ENCODE results near the gene VIPR2. TPM values are rescaled to one million over a fixed set of nuclear protein-coding genes. Genes with fewer than 3 reads are reported as not detected.

VIPR2 gene
- total RNA-seq, 1 experiment from 2014 or later = not detected

GRCh38 chr7:159099711-159100231 lies 44.9 kb downstream of the VIPR2 start:
- ChIA-PET POLR2A (interaction anchor here (0.6 kb wide), 1 partner anchor 227 kb away, joined by 4 read pairs; no protein-coding TSS in a partner anchor), CTCF (no interaction called here)
- no peak for DNase-seq (ENCODE audit: unreplicated experiment)
- Mint-ChIP-seq H3K36me3 (ENCODE audit: insufficient read depth, unreplicated experiment) (no peaks in the 10 kb centered on the region), H3K4me3 (ENCODE audit: unreplicated experiment) (no peak overlapping the region), H3K4me1 (ENCODE audit: insufficient read depth, unreplicated experiment) (no peaks in the 10 kb centered on the region), H3K27ac (ENCODE audit: low read depth, unreplicated experiment) (no peak overlapping the region), H3K27me3 (ENCODE audit: insufficient read depth, unreplicated experiment) (peaks cover 13% of the 10 kb centered on the region), H3K9me3 (ENCODE audit: unreplicated experiment) (no peaks in the 10 kb centered on the region)
- intact Hi-C loops (cut with micrococcal nuclease) = no loop called here
- no TSS peak for BruUV-seq (replicated peaks)
- TF ChIP-seq, protein P1, sequence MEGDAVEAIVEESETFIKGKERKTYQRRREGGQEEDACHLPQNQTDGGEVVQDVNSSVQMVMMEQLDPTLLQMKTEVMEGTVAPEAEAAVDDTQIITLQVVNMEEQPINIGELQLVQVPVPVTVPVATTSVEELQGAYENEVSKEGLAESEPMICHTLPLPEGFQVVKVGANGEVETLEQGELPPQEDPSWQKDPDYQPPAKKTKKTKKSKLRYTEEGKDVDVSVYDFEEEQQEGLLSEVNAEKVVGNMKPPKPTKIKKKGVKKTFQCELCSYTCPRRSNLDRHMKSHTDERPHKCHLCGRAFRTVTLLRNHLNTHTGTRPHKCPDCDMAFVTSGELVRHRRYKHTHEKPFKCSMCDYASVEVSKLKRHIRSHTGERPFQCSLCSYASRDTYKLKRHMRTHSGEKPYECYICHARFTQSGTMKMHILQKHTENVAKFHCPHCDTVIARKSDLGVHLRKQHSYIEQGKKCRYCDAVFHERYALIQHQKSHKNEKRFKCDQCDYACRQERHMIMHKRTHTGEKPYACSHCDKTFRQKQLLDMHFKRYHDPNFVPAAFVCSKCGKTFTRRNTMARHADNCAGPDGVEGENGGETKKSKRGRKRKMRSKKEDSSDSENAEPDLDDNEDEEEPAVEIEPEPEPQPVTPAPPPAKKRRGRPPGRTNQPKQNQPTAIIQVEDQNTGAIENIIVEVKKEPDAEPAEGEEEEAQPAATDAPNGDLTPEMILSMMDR (IDR thresholded peaks at IDR 0.05; ENCODE audit: unreplicated experiment) = no peak

GRCh38 chr7:159098811-159099655 lies 45.6 kb downstream of the VIPR2 start:
- H3K4me3 Mint-ChIP-seq (ENCODE audit: unreplicated experiment) = no peak overlapping the region
- H3K27me3 Mint-ChIP-seq (ENCODE audit: insufficient read depth, unreplicated experiment) = peaks cover 13% of the 10 kb centered on the region
- DNase-seq (ENCODE audit: unreplicated experiment) = no peak
- ChIA-PET CTCF (no interaction called here), POLR2A (no interaction called here)
- TF ChIP-seq, protein P1 (IDR thresholded peaks at IDR 0.05; ENCODE audit: unreplicated experiment) = no peak
- H3K4me1 Mint-ChIP-seq (ENCODE audit: insufficient read depth, unreplicated experiment) = no peaks in the 10 kb centered on the region
- H3K36me3 Mint-ChIP-seq (ENCODE audit: insufficient read depth, unreplicated experiment) = no peaks in the 10 kb centered on the region
- intact Hi-C loops (cut with micrococcal nuclease) = no loop called here
- H3K9me3 Mint-ChIP-seq (ENCODE audit: unreplicated experiment) = no peaks in the 10 kb centered on the region
- no peak overlapping the region for H3K27ac Mint-ChIP-seq (ENCODE audit: low read depth, unreplicated experiment)
- no TSS peak for BruUV-seq (replicated peaks)

- Mint-ChIP-seq H3K4me1 (ENCODE audit: insufficient read depth, unreplicated experiment) (no peaks in the 10 kb centered on the region), H3K27ac (ENCODE audit: low read depth, unreplicated experiment) (no peak overlapping the region), H3K27me3 (ENCODE audit: insufficient read depth, unreplicated experiment) (peaks cover 13% of the 10 kb centered on the region), H3K9me3 (ENCODE audit: unreplicated experiment) (no peaks in the 10 kb centered on the region), H3K4me3 (ENCODE audit: unreplicated experiment) (no peak overlapping the region), H3K36me3 (ENCODE audit: insufficient read depth, unreplicated experiment) (no peaks in the 10 kb centered on the region)
- intact Hi-C loops (cut with micrococcal nuclease) = no loop called here
- TF ChIP-seq, protein P1 (IDR thresholded peaks at IDR 0.05; ENCODE audit: unreplicated experiment) = no peak
- ChIA-PET CTCF (no interaction called here), POLR2A (no interaction called here)
- DNase-seq (ENCODE audit: unreplicated experiment) = no peak
- no TSS peak for BruUV-seq (replicated peaks)
Measured at GRCh38 chr7:159098424-159098786, 46.3 kb downstream of the VIPR2 start.

DNA sequence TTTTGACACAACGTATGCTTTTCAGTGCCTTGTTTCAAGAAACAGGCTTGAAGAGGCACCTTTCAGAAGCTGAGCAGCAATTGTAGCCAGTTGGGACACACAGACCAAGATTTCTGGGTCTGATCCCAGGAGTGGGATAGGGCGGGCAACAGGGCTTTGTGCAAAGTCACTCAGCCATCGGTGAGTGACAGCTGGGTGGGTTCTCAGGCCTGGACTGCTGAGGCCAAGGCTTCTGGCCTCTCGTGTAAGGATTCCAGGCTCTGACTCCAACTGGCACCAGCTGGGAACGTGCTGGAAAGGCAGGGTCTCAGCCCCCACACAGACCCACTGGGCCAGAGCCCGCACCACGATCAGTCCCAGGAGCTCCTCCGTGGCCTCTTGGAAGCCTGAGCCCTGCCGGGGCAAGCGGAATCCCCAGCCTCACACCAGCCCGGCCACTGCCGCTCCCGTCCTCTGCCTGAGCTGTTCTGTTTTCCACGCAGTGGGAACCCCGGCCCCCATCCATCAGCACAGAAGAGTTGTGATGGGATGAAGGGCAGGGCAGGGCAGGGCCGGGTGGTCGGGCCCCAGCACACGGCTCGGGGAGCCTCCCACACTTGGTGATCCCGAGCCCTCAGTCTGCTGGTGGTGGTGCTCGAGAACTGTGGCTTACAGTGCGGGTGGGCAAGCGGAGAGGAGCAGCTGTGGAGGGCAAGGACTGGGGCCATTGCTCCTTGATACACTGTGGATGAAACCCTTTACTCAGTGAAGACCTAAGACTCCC lies 46.8 kb downstream of the VIPR2 start:
- no peaks in the 10 kb centered on the region for H3K9me3 Mint-ChIP-seq (ENCODE audit: unreplicated experiment)
- ChIA-PET POLR2A (no interaction called here), CTCF (interaction anchor here (0.5 kb wide), 1 partner anchor 186 kb away, joined by 3 read pairs; no protein-coding TSS in a partner anchor)
- H3K27ac Mint-ChIP-seq (ENCODE audit: low read depth, unreplicated experiment) = no peak overlapping the region
- peaks cover 13% of the 10 kb centered on the region for H3K27me3 Mint-ChIP-seq (ENCODE audit: insufficient read depth, unreplicated experiment)
- DNase-seq (ENCODE audit: unreplicated experiment) = no peak
- BruUV-seq (replicated peaks) = no TSS peak
- intact Hi-C loops (cut with micrococcal nuclease) = no loop called here
- H3K4me3 Mint-ChIP-seq (ENCODE audit: unreplicated experiment) = no peak overlapping the region
- TF ChIP-seq, protein P1 (IDR thresholded peaks at IDR 0.05; ENCODE audit: unreplicated experiment) = no peak
- no peaks in the 10 kb centered on the region for H3K4me1 Mint-ChIP-seq (ENCODE audit: insufficient read depth, unreplicated experiment)
- H3K36me3 Mint-ChIP-seq (ENCODE audit: insufficient read depth, unreplicated experiment) = no peaks in the 10 kb centered on the region
